ENCODE measurements around the gene SPATA2. TPM values are rescaled to one million over a fixed set of nuclear protein-coding genes. Genes with fewer than 3 reads are reported as not detected.

SPATA2 gene
- total RNA-seq, 4 donors from 2014 or later: 1.7 to 3.0 (median 1.9) TPM

- no peak for TF ChIP-seq CTCF (IDR thresholded peaks at IDR 0.05; ENCODE audit: low read depth)
Measured at GRCh38 chr20:49889001-49889934, 26.1 kb downstream of the SPATA2 start.

GRCh38 chr20:49888212-49889000 lies 26.9 kb downstream of the SPATA2 start:
- no peak for TF ChIP-seq CTCF (IDR thresholded peaks at IDR 0.05; ENCODE audit: low read depth)

- TF ChIP-seq CTCF (IDR thresholded peaks at IDR 0.05; ENCODE audit: low read depth): no peak
Measured at GRCh38 chr20:49887251-49888211, 27.8 kb downstream of the SPATA2 start.

GRCh38 chr20:49886571-49887213 lies 28.6 kb downstream of the SPATA2 start:
- TF ChIP-seq CTCF (IDR thresholded peaks at IDR 0.05; ENCODE audit: low read depth): no peak

- no peak for TF ChIP-seq CTCF (IDR thresholded peaks at IDR 0.05; ENCODE audit: low read depth)
Measured at GRCh38 chr20:49885558-49886332, 29.6 kb downstream of the SPATA2 start.

GRCh38 chr20:49883246-49883802 lies 32.0 kb downstream of the SPATA2 start:
- no peak for TF ChIP-seq CTCF (IDR thresholded peaks at IDR 0.05; ENCODE audit: low read depth)

Data from subcutaneous adipose tissue (tissue), 4 donors.